ENCODE measurements around the gene GRK3. TPM values are rescaled to one million over a fixed set of nuclear protein-coding genes. Genes with fewer than 3 reads are reported as not detected.
"Not testable (repeated sequence)": the region's sequence is repeated elsewhere in the genome, so short reads cannot be mapped to it uniquely, and the experiment has no call there.

Gene GRK3
- total and polyA plus RNA-seq, 5 donors: 5.4 to 18.7 (median 11.8) TPM

DNA sequence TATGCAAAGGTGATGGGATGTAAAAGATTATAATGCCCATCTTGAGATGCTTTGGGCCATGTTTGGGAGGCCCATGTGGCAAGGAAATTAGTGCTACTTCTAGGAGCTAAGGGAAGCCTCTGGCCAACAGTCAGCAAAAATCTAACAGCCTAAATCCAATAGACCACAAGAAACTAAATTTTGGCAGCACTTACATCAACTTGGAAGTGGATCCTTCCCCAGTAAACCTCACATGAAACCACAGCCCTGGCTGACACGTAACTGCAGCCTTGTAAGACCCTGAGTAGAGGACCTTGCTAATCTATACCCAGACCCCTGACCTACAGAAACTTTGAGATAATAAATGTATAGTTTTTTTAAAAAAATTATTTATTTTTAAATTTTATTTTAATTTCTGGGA, 13.1 kb upstream of the GRK3 start:
- intact Hi-C loops (cut with DNase I): loop anchor here in 1 of 4 donors (10.0 kb wide), 1 partner anchor 143 kb away; no protein-coding TSS in a partner anchor
- no peaks in the 10 kb centered on the region for H3K27me3 ChIP-seq (ENCODE audit: control insufficient read depth, insufficient read depth)
- DNase-seq (no peak), ATAC-seq (no peak)
- no peak overlapping the region for H3K4me3 ChIP-seq (ENCODE audit: low read length)
- 85% methylated on average over 1 of the region's 1 CpG for WGBS
- H3K9me3 ChIP-seq (ENCODE audit: control insufficient read depth, low read length): no peaks in the 10 kb centered on the region
- H3K4me1 ChIP-seq (ENCODE audit: control insufficient read depth, insufficient read depth, low read length): peaks cover 2% of the 10 kb centered on the region
- no peak overlapping the region for H3K27ac ChIP-seq (ENCODE audit: low read length)

DNA sequence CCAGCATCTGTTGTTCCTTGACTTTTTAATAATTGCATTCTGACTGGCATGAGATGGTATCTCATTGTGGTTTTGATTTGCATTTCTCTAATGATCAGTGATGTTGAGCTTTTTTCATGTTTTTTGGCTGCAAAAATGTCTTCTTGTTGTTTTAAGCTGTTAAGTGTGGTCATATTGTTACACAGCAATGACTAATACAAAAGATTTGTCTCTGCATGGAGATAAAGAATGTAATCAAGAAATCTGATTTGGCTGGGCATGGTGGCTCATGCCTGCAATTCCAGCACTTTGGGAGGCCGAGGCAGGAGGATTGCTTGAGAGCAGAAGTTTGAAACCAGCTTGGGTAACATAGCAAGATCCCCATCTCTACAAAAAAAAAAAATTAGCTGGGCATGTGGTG, 12.1 kb upstream of the GRK3 start:
- not testable (repeated sequence) for ATAC-seq; H3K27me3 ChIP-seq (ENCODE audit: control insufficient read depth, insufficient read depth); H3K9me3 ChIP-seq (ENCODE audit: control insufficient read depth, low read length); H3K4me3 ChIP-seq (ENCODE audit: low read length); DNase-seq; H3K27ac ChIP-seq (ENCODE audit: low read length); H3K4me1 ChIP-seq (ENCODE audit: control insufficient read depth, insufficient read depth, low read length)
- intact Hi-C loops (cut with DNase I): loop anchor here in 1 of 4 donors (10.0 kb wide), 1 partner anchor 142 kb away; no protein-coding TSS in a partner anchor
- 83% methylated on average over 1 of the region's 1 CpG for WGBS

DNA sequence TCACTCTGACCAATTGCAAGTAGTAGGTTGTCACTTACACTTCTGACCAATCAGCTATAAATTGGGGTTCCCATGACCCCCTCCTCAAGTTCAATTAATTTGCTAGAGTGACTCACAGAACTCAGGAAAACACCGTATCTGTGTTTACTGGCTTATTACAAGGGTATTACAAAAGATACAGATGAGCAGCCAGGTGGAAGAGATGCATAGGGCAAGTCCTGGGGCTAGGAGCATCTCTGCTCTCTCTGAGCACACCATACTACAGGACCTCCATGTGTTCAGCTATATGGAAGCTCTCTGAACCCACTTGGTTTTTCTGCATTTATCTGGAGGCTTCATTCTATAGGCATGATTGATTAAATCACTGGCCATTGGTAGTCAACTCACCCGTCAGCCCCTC, 11.3 kb upstream of the GRK3 start:
- no peak overlapping the region for H3K4me3 ChIP-seq (ENCODE audit: low read length)
- no peak overlapping the region for H3K27ac ChIP-seq (ENCODE audit: low read length)
- WGBS: 88% methylated on average over 2 of the region's 2 CpGs
- peaks cover 2% of the 10 kb centered on the region for H3K4me1 ChIP-seq (ENCODE audit: control insufficient read depth, insufficient read depth, low read length)
- no peaks in the 10 kb centered on the region for H3K27me3 ChIP-seq (ENCODE audit: control insufficient read depth, insufficient read depth)
- DNase-seq (no peak), ATAC-seq (no peak)
- intact Hi-C loops (cut with DNase I): loop anchor here in 1 of 4 donors (10.0 kb wide), 1 partner anchor 142 kb away; no protein-coding TSS in a partner anchor
- H3K9me3 ChIP-seq (ENCODE audit: control insufficient read depth, low read length): no peaks in the 10 kb centered on the region

DNA sequence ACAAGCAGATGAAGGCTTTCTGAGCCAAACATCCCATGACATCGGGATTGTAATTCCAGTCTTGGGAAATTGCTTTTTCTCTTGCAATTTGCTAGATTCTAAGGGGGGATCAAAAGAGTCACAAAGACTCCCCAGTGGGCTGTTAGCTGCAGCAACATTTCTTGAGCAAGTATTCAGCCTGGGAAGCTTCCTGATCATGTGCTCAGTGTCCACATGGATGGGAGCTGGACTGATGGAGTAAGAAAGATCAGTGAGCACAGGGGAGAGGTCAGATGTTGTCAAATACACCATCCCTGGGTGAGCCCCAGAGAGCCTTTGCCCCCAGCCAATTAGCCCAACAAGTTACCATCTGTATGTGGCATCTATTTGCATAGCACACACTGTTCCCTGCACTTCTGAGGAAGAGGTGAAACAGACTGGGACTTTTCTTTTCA, 10.2 kb upstream of the GRK3 start:
- Histone ChIP-seq H3K27me3 (ENCODE audit: control insufficient read depth, insufficient read depth) (no peaks in the 10 kb centered on the region), H3K27ac (ENCODE audit: low read length) (no peak overlapping the region), H3K4me3 (ENCODE audit: low read length) (no peak overlapping the region), H3K9me3 (ENCODE audit: control insufficient read depth, low read length) (no peaks in the 10 kb centered on the region), H3K4me1 (ENCODE audit: control insufficient read depth, insufficient read depth, low read length) (peaks cover 2% of the 10 kb centered on the region)
- intact Hi-C loops (cut with DNase I): loop anchor here in 1 of 4 donors (10.0 kb wide), 1 partner anchor 141 kb away; no protein-coding TSS in a partner anchor
- DNase-seq: no peak
- ATAC-seq: no peak
- 66% methylated on average over 1 of the region's 1 CpG for WGBS

DNA sequence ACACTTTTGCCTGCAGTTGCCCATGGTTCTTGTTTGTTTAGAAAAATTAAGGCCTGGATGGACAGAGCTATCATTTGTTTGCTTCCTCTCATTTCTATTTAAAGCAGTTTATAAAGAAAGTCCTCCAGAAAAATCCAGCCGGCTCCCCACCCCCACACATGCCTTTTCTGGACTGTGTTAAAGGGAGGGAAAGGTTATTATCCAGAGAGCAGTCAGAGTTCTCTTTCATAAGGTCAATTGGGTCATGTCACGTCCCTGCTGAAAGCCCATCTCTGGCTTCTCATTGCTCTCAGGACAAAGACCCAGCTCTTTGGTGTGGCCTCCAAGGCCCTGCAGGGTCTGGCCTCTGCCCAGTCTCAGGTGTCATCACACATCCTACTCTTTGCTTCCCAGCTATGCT, 9.8 kb upstream of the GRK3 start:
- intact Hi-C loops (cut with DNase I): loop anchor here in 1 of 4 donors (10.0 kb wide), 1 partner anchor 140 kb away; no protein-coding TSS in a partner anchor
- H3K27me3 ChIP-seq (ENCODE audit: control insufficient read depth, insufficient read depth): no peaks in the 10 kb centered on the region
- no peaks in the 10 kb centered on the region for H3K9me3 ChIP-seq (ENCODE audit: control insufficient read depth, low read length)
- no peak overlapping the region for H3K4me3 ChIP-seq (ENCODE audit: low read length)
- H3K4me1 ChIP-seq (ENCODE audit: control insufficient read depth, insufficient read depth, low read length): peaks cover 2% of the 10 kb centered on the region
- WGBS: 26% methylated on average over 2 of the region's 2 CpGs
- H3K27ac ChIP-seq (ENCODE audit: low read length): no peak overlapping the region
- no peak for DNase-seq
- no peak for ATAC-seq

DNA sequence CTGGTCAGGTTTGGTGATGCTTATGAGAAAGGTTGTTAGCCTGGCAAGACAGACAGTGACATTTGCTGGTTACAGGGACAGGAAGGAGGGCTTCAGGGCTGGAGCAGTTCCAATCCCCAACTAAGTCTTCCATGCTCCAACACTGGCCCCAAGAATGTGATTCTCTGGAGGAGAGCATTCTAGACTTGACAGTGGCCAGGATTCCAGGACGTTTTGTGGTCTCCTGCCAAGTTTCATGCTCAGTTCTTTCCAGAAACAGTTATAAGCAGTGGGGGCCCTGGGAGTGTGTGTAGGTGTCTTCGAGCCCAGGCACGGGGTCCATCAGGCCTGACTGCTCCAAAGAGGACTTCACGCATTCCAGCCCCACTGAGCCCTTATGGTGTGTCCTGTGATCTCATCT, 8.9 kb upstream of the GRK3 start:
- 53% methylated on average over 4 of the region's 4 CpGs for WGBS
- DNase-seq (no peak), ATAC-seq (peak in 1 of 2 donors; percentile 33)
- Histone ChIP-seq H3K27me3 (ENCODE audit: control insufficient read depth, insufficient read depth) (no peaks in the 10 kb centered on the region), H3K4me3 (ENCODE audit: low read length) (no peak overlapping the region), H3K9me3 (ENCODE audit: control insufficient read depth, low read length) (no peaks in the 10 kb centered on the region), H3K27ac (ENCODE audit: low read length) (no peak overlapping the region), H3K4me1 (ENCODE audit: control insufficient read depth, insufficient read depth, low read length) (peaks cover 2% of the 10 kb centered on the region)
- intact Hi-C loops (cut with DNase I): loop anchor here in 1 of 4 donors (10.0 kb wide), 1 partner anchor 139 kb away; no protein-coding TSS in a partner anchor

DNA sequence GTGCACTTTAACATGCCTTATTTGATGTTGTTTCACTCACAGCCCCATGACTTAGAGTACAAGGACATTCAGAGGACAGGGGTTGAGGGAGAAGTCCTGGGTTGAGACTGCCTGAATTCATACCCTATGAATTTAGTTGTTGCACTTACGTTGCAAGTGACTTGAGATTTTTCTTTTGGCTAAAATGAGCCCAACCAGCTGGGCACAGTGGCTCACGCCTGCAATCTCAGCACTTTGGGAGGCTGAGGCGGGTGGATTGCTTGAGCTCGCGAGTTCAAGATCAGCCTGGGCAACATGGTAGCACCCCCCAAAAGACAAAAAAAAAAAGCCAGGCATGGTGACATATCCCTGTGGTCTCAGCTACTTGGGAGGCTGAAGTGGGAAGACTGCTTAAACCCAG, 7.3 kb upstream of the GRK3 start:
- Histone ChIP-seq H3K27me3 (ENCODE audit: control insufficient read depth, insufficient read depth) (no peaks in the 10 kb centered on the region), H3K9me3 (ENCODE audit: control insufficient read depth, low read length) (no peaks in the 10 kb centered on the region), H3K4me3 (ENCODE audit: low read length) (no peak overlapping the region), H3K4me1 (ENCODE audit: control insufficient read depth, insufficient read depth, low read length) (peaks cover 2% of the 10 kb centered on the region), H3K27ac (ENCODE audit: low read length) (no peak overlapping the region)
- no peak for DNase-seq
- 94% methylated on average over 5 of the region's 5 CpGs for WGBS
- no peak for ATAC-seq
- intact Hi-C loops (cut with DNase I): loop anchor here in 1 of 4 donors (10.0 kb wide), 1 partner anchor 138 kb away; no protein-coding TSS in a partner anchor

DNA sequence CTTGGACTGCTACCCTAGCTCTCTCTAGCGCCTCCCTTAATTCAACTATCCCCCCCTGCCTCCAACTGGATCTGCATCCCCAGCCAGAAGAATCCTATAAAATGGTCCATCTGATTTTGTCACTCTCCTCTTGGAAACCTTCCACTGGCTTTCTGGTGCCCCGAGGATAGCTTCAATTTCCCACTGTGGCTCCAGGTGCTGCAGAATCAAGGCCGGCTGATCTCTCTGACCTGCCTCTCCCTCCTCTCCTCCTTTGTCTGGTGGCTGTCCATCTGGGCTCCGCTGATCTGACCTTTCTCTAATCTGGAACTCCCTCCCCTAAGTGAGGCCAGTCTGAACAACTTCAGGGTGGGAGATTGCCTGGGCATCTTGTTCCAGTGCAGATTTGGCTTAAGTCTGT, 6.1 kb upstream of the GRK3 start:
- no peak overlapping the region for H3K27ac ChIP-seq (ENCODE audit: low read length)
- H3K4me1 ChIP-seq (ENCODE audit: control insufficient read depth, insufficient read depth, low read length): peaks cover 2% of the 10 kb centered on the region
- H3K4me3 ChIP-seq (ENCODE audit: low read length): no peak overlapping the region
- DNase-seq (no peak), ATAC-seq (no peak)
- intact Hi-C loops (cut with DNase I): loop anchor here in 1 of 4 donors (10.0 kb wide), 1 partner anchor 136 kb away; no protein-coding TSS in a partner anchor
- WGBS: 91% methylated on average over 4 of the region's 4 CpGs
- H3K9me3 ChIP-seq (ENCODE audit: control insufficient read depth, low read length): no peaks in the 10 kb centered on the region
- no peaks in the 10 kb centered on the region for H3K27me3 ChIP-seq (ENCODE audit: control insufficient read depth, insufficient read depth)

DNA sequence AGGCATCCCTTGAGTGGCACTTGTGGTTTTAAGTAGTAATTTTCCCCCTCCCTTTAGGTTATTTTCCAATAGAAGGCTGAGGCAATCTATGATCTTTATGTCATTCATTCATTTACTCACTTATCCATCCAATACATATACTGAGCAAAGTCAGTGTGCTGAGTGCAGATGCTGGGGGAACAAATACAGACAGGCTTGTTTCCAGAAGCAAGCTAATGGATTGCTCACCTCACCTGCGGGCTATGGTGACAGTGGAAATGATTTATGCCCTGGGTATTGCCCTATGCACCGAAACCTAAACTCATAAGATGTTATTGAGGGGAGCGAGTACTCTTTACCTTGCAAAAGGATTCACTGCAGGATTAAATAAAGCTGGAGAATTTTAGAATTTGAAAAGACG, 4.6 kb upstream of the GRK3 start:
- H3K4me1 ChIP-seq (ENCODE audit: control insufficient read depth, insufficient read depth, low read length); H3K27me3 ChIP-seq (ENCODE audit: control insufficient read depth, insufficient read depth); H3K4me3 ChIP-seq (ENCODE audit: low read length); DNase-seq; H3K9me3 ChIP-seq (ENCODE audit: control insufficient read depth, low read length); H3K27ac ChIP-seq (ENCODE audit: low read length); ATAC-seq: not testable (repeated sequence)
- 89% methylated on average over 4 of the region's 4 CpGs for WGBS
- intact Hi-C loops (cut with DNase I): loop anchor here in 2 of 4 donors (10.0 kb wide), 1 partner anchor 135 kb away; no protein-coding TSS in a partner anchor

DNA sequence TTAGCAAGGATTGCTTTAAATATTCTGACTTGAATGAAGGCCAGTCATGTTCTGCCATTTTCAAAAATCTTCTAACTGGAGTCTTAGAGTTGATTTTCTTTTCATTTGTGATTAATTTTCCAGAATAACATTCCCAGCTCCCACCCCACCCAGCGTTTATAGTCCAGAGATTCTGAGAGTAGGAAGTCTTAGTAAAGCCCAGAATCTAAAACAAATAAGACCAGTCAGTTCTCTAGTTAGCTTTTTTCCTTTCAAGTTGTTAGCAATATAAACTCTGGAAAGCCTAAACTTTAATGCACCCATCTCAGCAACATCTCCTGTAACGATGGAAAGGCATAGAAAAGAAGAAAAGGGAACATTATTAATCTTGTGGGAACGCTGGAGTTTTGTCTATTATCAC, 3.3 kb upstream of the GRK3 start:
- H3K4me1 ChIP-seq (ENCODE audit: control insufficient read depth, insufficient read depth, low read length); H3K4me3 ChIP-seq (ENCODE audit: low read length); ATAC-seq; H3K27ac ChIP-seq (ENCODE audit: low read length); DNase-seq; H3K9me3 ChIP-seq (ENCODE audit: control insufficient read depth, low read length); H3K27me3 ChIP-seq (ENCODE audit: control insufficient read depth, insufficient read depth): not testable (repeated sequence)
- 74% methylated on average over 3 of the region's 3 CpGs for WGBS
- intact Hi-C loops (cut with DNase I): loop anchor here in 1 of 4 donors (10.0 kb wide), 1 partner anchor 134 kb away; no protein-coding TSS in a partner anchor

DNA sequence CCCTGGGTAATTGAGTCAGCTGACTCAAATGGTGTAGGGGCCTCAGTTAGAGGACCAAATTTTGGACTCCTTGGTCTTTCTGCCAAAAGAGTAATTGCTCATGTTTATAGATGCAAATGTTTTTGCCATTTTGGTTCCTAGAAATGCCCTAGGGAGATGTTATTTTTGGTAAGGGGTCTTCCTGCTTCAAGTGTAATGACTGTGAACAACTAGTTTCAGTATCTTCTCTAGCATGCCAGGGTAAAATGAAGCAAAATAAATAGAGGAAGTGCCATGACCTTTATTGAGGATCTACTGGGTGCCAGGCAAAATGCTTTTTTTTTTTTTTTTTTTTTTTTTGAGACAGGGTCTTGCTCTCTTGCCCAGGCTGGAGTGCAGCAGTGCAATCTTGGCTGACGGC, 2.5 kb upstream of the GRK3 start:
- not testable (repeated sequence) for DNase-seq; H3K4me1 ChIP-seq (ENCODE audit: control insufficient read depth, insufficient read depth, low read length); H3K27ac ChIP-seq (ENCODE audit: low read length); H3K4me3 ChIP-seq (ENCODE audit: low read length); ATAC-seq; H3K27me3 ChIP-seq (ENCODE audit: control insufficient read depth, insufficient read depth); H3K9me3 ChIP-seq (ENCODE audit: control insufficient read depth, low read length)
- WGBS: 83% methylated on average over 1 of the region's 1 CpG
- intact Hi-C loops (cut with DNase I): loop anchor here in 1 of 4 donors (10.0 kb wide), 1 partner anchor 133 kb away; no protein-coding TSS in a partner anchor

Measured in right cardiac atrium (tissue), 5 donors.